ENCODE data around the gene IAH1.

IAH1 gene

DNA sequence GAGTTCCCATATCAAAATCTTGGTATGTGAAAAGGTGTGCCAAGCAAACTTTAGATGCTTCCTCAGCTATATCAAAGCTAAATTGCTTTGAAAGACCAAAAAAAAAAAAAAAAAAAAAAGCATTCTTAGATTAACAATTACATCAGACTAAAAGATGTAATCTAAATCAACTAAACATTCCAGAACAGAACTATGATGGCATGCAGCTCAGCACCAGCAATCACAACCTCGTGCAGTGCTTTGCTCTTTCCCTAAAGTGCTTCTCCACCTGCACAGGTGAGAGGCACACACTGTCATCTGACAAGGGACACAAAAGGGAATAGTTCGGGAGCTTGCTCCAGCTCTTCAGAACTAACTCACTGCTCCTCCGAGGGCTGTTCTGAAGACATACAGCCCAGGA, 43.8 kb downstream of the IAH1 start:
- Histone ChIP-seq H3K27ac (no peak overlapping the region), H3K36me3 (ENCODE audit: control insufficient read depth, insufficient read depth, low read length) (no peaks in the 10 kb centered on the region), H3K4me1 (peaks cover 6% of the 10 kb centered on the region)

DNA sequence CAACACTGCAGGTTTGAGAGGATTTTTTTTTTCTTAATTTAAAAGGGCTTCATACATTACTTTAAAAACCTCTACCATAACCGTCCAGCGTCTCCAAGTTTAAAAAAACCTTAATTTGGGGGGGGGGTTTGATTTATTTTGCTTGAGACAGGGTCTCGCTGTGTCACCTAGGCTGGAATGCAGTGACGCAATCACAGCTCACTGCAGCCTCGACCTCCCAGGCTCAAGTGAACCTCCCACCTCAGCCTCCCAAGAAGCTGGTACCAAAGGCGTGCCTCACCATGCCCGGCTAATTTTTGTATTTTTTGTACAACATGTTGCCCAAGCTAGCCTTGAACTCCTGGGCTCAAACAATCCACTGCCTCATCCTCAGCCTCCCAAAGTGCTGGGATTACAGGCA, 44.4 kb downstream of the IAH1 start:
- Histone ChIP-seq H3K27ac (no peak overlapping the region), H3K79me2 (no peaks in the 10 kb centered on the region), H3K36me3 (ENCODE audit: control insufficient read depth, insufficient read depth, low read length) (no peaks in the 10 kb centered on the region), H3K4me3 (ENCODE audit: low read depth, low read length) (no peak overlapping the region), H3K4me2 (ENCODE audit: low read length) (no peak overlapping the region), H3K9ac (no peak overlapping the region), H2AFZ (no peak overlapping the region), H3K4me1 (peaks cover 6% of the 10 kb centered on the region), H3K27me3 (ENCODE audit: control insufficient read depth, insufficient read depth, low read length) (no peaks in the 10 kb centered on the region), H3K9me3 (ENCODE audit: control insufficient read depth, low read length) (no peaks in the 10 kb centered on the region)
- TF ChIP-seq, protein P1, sequence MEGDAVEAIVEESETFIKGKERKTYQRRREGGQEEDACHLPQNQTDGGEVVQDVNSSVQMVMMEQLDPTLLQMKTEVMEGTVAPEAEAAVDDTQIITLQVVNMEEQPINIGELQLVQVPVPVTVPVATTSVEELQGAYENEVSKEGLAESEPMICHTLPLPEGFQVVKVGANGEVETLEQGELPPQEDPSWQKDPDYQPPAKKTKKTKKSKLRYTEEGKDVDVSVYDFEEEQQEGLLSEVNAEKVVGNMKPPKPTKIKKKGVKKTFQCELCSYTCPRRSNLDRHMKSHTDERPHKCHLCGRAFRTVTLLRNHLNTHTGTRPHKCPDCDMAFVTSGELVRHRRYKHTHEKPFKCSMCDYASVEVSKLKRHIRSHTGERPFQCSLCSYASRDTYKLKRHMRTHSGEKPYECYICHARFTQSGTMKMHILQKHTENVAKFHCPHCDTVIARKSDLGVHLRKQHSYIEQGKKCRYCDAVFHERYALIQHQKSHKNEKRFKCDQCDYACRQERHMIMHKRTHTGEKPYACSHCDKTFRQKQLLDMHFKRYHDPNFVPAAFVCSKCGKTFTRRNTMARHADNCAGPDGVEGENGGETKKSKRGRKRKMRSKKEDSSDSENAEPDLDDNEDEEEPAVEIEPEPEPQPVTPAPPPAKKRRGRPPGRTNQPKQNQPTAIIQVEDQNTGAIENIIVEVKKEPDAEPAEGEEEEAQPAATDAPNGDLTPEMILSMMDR (IDR thresholded peaks at IDR 0.05) = no peak

More for the DNA sequence above, 43.8 kb downstream of the IAH1 start:
- TF ChIP-seq, protein P1 (IDR thresholded peaks at IDR 0.05) = no peak
- Histone ChIP-seq H2AFZ (no peak overlapping the region), H3K4me3 (ENCODE audit: low read depth, low read length) (no peak overlapping the region), H3K9ac (no peak overlapping the region), H3K79me2 (peaks cover 4% of the 10 kb centered on the region), H3K4me2 (ENCODE audit: low read length) (no peak overlapping the region), H3K27me3 (ENCODE audit: control insufficient read depth, insufficient read depth, low read length) (no peaks in the 10 kb centered on the region), H3K9me3 (ENCODE audit: control insufficient read depth, low read length) (no peaks in the 10 kb centered on the region)

DNA sequence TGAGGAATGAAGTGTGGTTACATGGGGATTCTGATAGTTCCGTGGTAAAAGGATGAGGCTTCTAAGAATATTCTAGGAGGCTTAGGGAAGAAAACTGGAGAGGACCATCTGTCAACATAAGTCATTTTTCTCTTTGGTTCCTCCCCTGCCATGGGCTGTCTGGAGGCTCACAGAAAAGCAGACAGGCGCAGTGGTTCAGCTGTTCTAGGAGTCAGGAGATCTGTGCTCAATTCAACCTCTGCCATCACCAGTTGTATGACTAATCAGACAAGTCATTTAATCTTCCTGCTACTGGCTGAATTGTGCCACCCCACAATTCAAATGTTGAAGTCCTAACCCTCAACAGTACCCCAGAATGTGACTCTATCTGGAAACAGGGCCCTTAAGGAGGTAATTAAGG, 44.9 kb downstream of the IAH1 start:
- Histone ChIP-seq H2AFZ (no peak overlapping the region), H3K27ac (no peak overlapping the region)

DNA sequence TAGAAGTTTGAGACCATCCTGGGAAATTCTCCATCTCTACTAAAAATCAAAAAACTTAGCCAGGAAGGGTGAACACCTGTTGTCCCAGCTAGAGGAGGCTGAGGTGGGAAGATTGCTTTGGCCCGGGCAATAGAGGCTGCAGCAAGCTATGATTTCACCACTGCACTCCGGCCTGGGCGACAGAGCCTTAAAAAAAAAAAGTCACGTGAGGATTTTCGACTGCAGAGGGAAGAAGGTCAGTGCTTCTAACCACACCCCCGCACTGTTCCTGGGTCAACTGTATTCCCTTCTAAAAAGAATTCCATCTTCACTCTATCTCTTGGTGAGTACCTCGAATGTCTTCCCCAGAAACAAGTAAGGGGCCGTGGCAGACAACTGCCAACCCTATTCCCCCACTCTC, 49.9 kb downstream of the IAH1 start:
- Histone ChIP-seq H3K4me3 (ENCODE audit: low read depth, low read length) (no peak overlapping the region), H3K4me1 (no peaks in the 10 kb centered on the region), H3K27ac (no peak overlapping the region), H3K79me2 (no peaks in the 10 kb centered on the region), H3K9ac (no peak overlapping the region), H3K27me3 (ENCODE audit: control insufficient read depth, insufficient read depth, low read length) (no peaks in the 10 kb centered on the region), H3K4me2 (ENCODE audit: low read length) (no peak overlapping the region), H3K36me3 (ENCODE audit: control insufficient read depth, insufficient read depth, low read length) (no peaks in the 10 kb centered on the region), H3K9me3 (ENCODE audit: control insufficient read depth, low read length) (no peaks in the 10 kb centered on the region), H2AFZ (no peak overlapping the region)
- TF ChIP-seq, protein P1 (IDR thresholded peaks at IDR 0.05) = no peak

More for the DNA sequence above, 44.9 kb downstream of the IAH1 start:
- Histone ChIP-seq H3K9me3 (ENCODE audit: control insufficient read depth, low read length) (no peaks in the 10 kb centered on the region), H3K4me2 (ENCODE audit: low read length) (no peak overlapping the region), H3K9ac (no peak overlapping the region), H3K36me3 (ENCODE audit: control insufficient read depth, insufficient read depth, low read length) (no peaks in the 10 kb centered on the region), H3K27me3 (ENCODE audit: control insufficient read depth, insufficient read depth, low read length) (no peaks in the 10 kb centered on the region), H3K4me3 (ENCODE audit: low read depth, low read length) (no peak overlapping the region), H3K4me1 (peaks cover 6% of the 10 kb centered on the region), H3K79me2 (no peaks in the 10 kb centered on the region)
- TF ChIP-seq, protein P1 (IDR thresholded peaks at IDR 0.05) = no peak

DNA sequence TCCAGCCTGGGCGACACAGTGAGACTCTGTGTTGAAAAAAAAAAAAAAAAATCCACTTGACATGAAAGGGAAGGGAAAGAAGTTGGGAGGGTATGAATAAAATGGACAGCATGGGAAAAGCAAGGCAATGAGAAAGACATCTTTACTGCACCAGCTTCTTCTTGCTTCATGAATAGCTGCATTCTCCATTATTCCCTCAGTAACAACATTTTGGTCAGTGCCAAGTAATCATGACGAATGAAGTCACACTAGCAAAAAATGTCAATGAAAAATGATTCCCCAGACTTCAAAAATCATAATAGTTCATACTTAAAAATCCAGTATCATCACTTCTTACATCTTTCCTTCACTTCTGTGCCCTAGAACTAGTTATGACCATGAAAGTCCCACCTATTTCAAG, 50.9 kb downstream of the IAH1 start:
- H3K9me3 ChIP-seq (ENCODE audit: control insufficient read depth, low read length) = no peaks in the 10 kb centered on the region
- H3K9ac ChIP-seq = no peak overlapping the region
- H2AFZ ChIP-seq = no peak overlapping the region
- H3K36me3 ChIP-seq (ENCODE audit: control insufficient read depth, insufficient read depth, low read length) = no peaks in the 10 kb centered on the region
- H3K4me3 ChIP-seq (ENCODE audit: low read depth, low read length) = no peak overlapping the region
- no peaks in the 10 kb centered on the region for H3K4me1 ChIP-seq
- H3K27me3 ChIP-seq (ENCODE audit: control insufficient read depth, insufficient read depth, low read length) = no peaks in the 10 kb centered on the region
- no peak overlapping the region for H3K4me2 ChIP-seq (ENCODE audit: low read length)
- no peaks in the 10 kb centered on the region for H3K79me2 ChIP-seq
- no peak overlapping the region for H3K27ac ChIP-seq
- TF ChIP-seq, protein P1 (IDR thresholded peaks at IDR 0.05) = no peak
